Upper lobe of left lung (tissue), 6 donors: ENCODE data around the gene DCP1B. TPM values are rescaled to one million over a fixed set of nuclear protein-coding genes. Genes with fewer than 3 reads are reported as not detected.

Source experiments
- ATAC-seq, 2 donors: fragments of 200-7000 bp; cut with Tn5 transposase; one replicate each; pipeline ENCODE4 v1.9.1; 2022; ENCODE audit warnings: mild to moderate bottlenecking in 2 of 2, moderate library complexity in 2 of 2; ENCODE audit not compliant: low FRiP score in 2 of 2
- DNase-seq, 2 donors: peaks; one replicate each; pipeline ENCODE4 v3.0.0-alpha.2; 2019 to 2020
- H3K27ac ChIP-seq, 4 donors: fragments of 200-600 bp; sonication (generic); one replicate each; pipeline ENCODE4 v1.5.1; 2016 to 2019
- H3K27me3 ChIP-seq, 4 donors: fragments of 200-600 bp; sonication (generic); one replicate each; pipeline ENCODE4 v1.5.1; 2017 to 2019
- H3K36me3 ChIP-seq, 4 donors: fragments of 200-600 bp; sonication (generic); one replicate each; pipeline ENCODE4 v1.5.1; 2016 to 2019
- H3K4me1 ChIP-seq, 4 donors: fragments of 200-600 bp; sonication (generic); one replicate each; pipeline ENCODE4 v1.5.1; 2018 to 2019
- H3K4me3 ChIP-seq, 4 donors: fragments of 200-600 bp; sonication (generic); one replicate each; pipeline ENCODE4 v1.5.1; 2017 to 2019; ENCODE audit warnings: mild to moderate bottlenecking in 2 of 4, moderate library complexity in 1 of 4
- H3K9me3 ChIP-seq, 4 donors: fragments of 200-600 bp; sonication (generic); one replicate each; pipeline ENCODE4 v1.5.1; 2018 to 2019
- CTCF ChIP-seq, 6 experiments: fragments of 450-650 bp in 4 of 6; fragments of 200-600 bp in 2 of 6; sonication (generic) in 2 of 6; IDR thresholded peaks; one replicate each; pipeline ENCODE4 v1.5.1; 2016 to 2019; ENCODE audit warnings: antibody characterized with exemption in 6 of 6
- EP300 ChIP-seq, 4 donors: sonication (generic); formaldehyde crosslinking; IDR thresholded peaks; one replicate each; pipeline ENCODE4 v1.5.1; 2017; ENCODE audit warnings: antibody characterized with exemption in 4 of 4, control low read depth in 2 of 4
- POLR2A ChIP-seq, 4 donors: fragments of 450-650 bp; IDR thresholded peaks; one replicate each; pipeline ENCODE4 v1.5.1; 2016 to 2017; ENCODE audit warnings: antibody characterized with exemption in 4 of 4, mild to moderate bottlenecking in 2 of 4
- POLR2AphosphoS5 ChIP-seq, 2 donors: sonication (generic); formaldehyde crosslinking; IDR thresholded peaks; one replicate each; pipeline ENCODE4 v1.5.1; 2017; ENCODE audit warnings: antibody characterized with exemption in 2 of 2
- WGBS, 2 donors: methylation state at CpG; one replicate each; pipeline ENCODE4 v1.1.5; 2017 to 2018; 5-methylcytosine and 5-hydroxymethylcytosine counted together
- total RNA-seq, 6 donors: library from RNA; depleted of rRNA in 4 of 6; stranded (reverse); fragments of >200 nt in 4 of 6; gene quantifications; one replicate each; pipeline versions ENCODE4 v1.1.0 to v1.2.1, GENCODE V29; 2016 to 2021
- donor health status: DM: no; HTN: no; CAD: no; lungs with moderate emphysema.
- donor health status: DM: no; HTN: yes; CAD: no; lungs with severe emphysema.

DCP1B gene
- total RNA-seq, 6 donors from 2014 or later, result 5.5 to 30.4 (median 12.2) TPM

GRCh38 chr12:1984759-1985158 lies 19.5 kb downstream of the DCP1B start:
- no peak overlapping the region for H3K4me3 ChIP-seq
- TF ChIP-seq POLR2A (IDR thresholded peaks at IDR 0.05), result no peak
- TF ChIP-seq POLR2AphosphoS5 (IDR thresholded peaks at IDR 0.05), result no peak
- TF ChIP-seq EP300 (IDR thresholded peaks at IDR 0.05), result no peak
- TF ChIP-seq CTCF (IDR thresholded peaks at IDR 0.05), result no peak
- H3K9me3 ChIP-seq, result peaks cover 0 to 7% (median 5%) of the 10 kb centered on the region in 4 donors
- no peaks in the 10 kb centered on the region for H3K4me1 ChIP-seq
- no peak overlapping the region for H3K27ac ChIP-seq
- peaks cover 0 to 34% (median 2%) of the 10 kb centered on the region in 4 donors for H3K36me3 ChIP-seq
- no peak for DNase-seq
- H3K27me3 ChIP-seq, result no peaks in the 10 kb centered on the region
- ATAC-seq, result no peak

- ATAC-seq, result no peak
- peaks cover 0 to 14% (median 0%) of the 10 kb centered on the region in 4 donors for H3K36me3 ChIP-seq
These were observed 24.0 kb downstream of the DCP1B start for GRCh38 chr12:1980282-1980681.

GRCh38 chr12:1978078-1978862 lies 26.0 kb downstream of the DCP1B start:
- peaks cover 0 to under 1% (median 0%) of the 10 kb centered on the region in 4 donors for H3K36me3 ChIP-seq
- no peak overlapping the region for H3K4me3 ChIP-seq
- DNase-seq, result no peak
- TF ChIP-seq POLR2A (IDR thresholded peaks at IDR 0.05) (no peak), EP300 (IDR thresholded peaks at IDR 0.05) (no peak), CTCF (IDR thresholded peaks at IDR 0.05) (no peak), POLR2AphosphoS5 (IDR thresholded peaks at IDR 0.05) (no peak)
- H3K27ac ChIP-seq, result no peak overlapping the region
- 80 to 82% methylated on average over 4 of the region's 4 CpGs for WGBS, 2 donors
- no peaks in the 10 kb centered on the region for H3K27me3 ChIP-seq
- no peaks in the 10 kb centered on the region for H3K4me1 ChIP-seq
- peak in 1 of 2 donors; percentile 58 for ATAC-seq
- no peaks in the 10 kb centered on the region for H3K9me3 ChIP-seq

More at GRCh38 chr12:1980282-1980681, 24.0 kb downstream of the DCP1B start:
- Histone ChIP-seq H3K9me3 (peaks cover 0 to 7% (median 5%) of the 10 kb centered on the region in 4 donors), H3K27me3 (no peaks in the 10 kb centered on the region), H3K27ac (no peak overlapping the region), H3K4me1 (no peaks in the 10 kb centered on the region), H3K4me3 (no peak overlapping the region)
- DNase-seq, result no peak
- 94 to 96% methylated on average over 2 of the region's 2 CpGs for WGBS, 2 donors
- TF ChIP-seq POLR2A (IDR thresholded peaks at IDR 0.05) (no peak), POLR2AphosphoS5 (IDR thresholded peaks at IDR 0.05) (no peak), EP300 (IDR thresholded peaks at IDR 0.05) (no peak), CTCF (IDR thresholded peaks at IDR 0.05) (no peak)

GRCh38 chr12:1977588-1977987 lies 26.7 kb downstream of the DCP1B start:
- ATAC-seq (no peak), DNase-seq (no peak)
- Histone ChIP-seq H3K27ac (no peak overlapping the region), H3K27me3 (no peaks in the 10 kb centered on the region), H3K4me1 (peaks cover 0 to 3% (median 0%) of the 10 kb centered on the region in 4 donors), H3K36me3 (no peaks in the 10 kb centered on the region), H3K9me3 (no peaks in the 10 kb centered on the region), H3K4me3 (no peak overlapping the region)
- 40 to 51% methylated on average over 1 of the region's 1 CpG for WGBS, 2 donors
- TF ChIP-seq POLR2AphosphoS5 (IDR thresholded peaks at IDR 0.05) (no peak), EP300 (IDR thresholded peaks at IDR 0.05) (no peak), POLR2A (IDR thresholded peaks at IDR 0.05) (no peak), CTCF (IDR thresholded peaks at IDR 0.05) (no peak)

- Histone ChIP-seq H3K4me3 (no peak overlapping the region), H3K27me3 (no peaks in the 10 kb centered on the region), H3K9me3 (no peaks in the 10 kb centered on the region), H3K4me1 (peaks cover 0 to 6% (median 0%) of the 10 kb centered on the region in 4 donors), H3K36me3 (no peaks in the 10 kb centered on the region), H3K27ac (no peak overlapping the region)
- TF ChIP-seq EP300 (IDR thresholded peaks at IDR 0.05), result no peak
- no peak for TF ChIP-seq POLR2AphosphoS5 (IDR thresholded peaks at IDR 0.05)
- TF ChIP-seq CTCF (IDR thresholded peaks at IDR 0.05), result no peak
- TF ChIP-seq POLR2A (IDR thresholded peaks at IDR 0.05), result no peak
- DNase-seq (no peak), ATAC-seq (no peak)
- 88 to 92% methylated on average over 6 of the region's 6 CpGs for WGBS, 2 donors
These were observed 27.1 kb downstream of the DCP1B start for GRCh38 chr12:1977109-1977508.
